ENCODE results near the gene PRDM2.

The PRDM2 gene

GRCh38 chr1:13781228-13781627 lies 81.2 kb downstream of the PRDM2 start:
- DNase-seq (ENCODE audit: low spot score in 2 of 2) (no peak), ATAC-seq (replicated peaks; ENCODE audit: extremely low read depth, poor library complexity, severe bottlenecking) (no peak)
- Mint-ChIP-seq H3K36me3 (ENCODE audit: insufficient read depth) (peaks cover 72% of the 10 kb centered on the region), H3K9me3 (no peaks in the 10 kb centered on the region), H3K4me1 (peaks cover 51% of the 10 kb centered on the region), H3K4me3 (no peak overlapping the region), H3K27me3 (no peaks in the 10 kb centered on the region), H3K27ac (ENCODE audit: low read depth) (peak overlapping the region; percentile 79)

DNA sequence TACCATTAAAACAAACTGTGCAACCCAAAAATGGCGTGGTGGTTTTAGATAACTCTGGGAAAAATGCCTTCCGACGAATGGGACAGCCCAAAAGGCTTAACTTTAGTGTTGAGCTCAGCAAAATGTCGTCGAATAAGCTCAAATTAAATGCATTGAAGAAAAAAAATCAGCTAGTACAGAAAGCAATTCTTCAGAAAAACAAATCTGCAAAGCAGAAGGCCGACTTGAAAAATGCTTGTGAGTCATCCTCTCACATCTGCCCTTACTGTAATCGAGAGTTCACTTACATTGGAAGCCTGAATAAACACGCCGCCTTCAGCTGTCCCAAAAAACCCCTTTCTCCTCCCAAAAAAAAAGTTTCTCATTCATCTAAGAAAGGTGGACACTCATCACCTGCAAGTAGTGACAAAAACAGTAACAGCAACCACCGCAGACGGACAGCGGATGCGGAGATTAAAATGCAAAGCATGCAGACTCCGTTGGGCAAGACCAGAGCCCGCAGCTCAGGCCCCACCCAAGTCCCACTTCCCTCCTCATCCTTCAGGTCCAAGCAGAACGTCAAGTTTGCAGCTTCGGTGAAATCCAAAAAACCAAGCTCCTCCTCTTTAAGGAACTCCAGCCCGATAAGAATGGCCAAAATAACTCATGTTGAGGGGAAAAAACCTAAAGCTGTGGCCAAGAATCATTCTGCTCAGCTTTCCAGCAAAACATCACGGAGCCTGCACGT lies 82.1 kb downstream of the PRDM2 start:
- peaks cover 55% of the 10 kb centered on the region for H3K4me1 Mint-ChIP-seq
- H3K4me3 Mint-ChIP-seq, result no peak overlapping the region
- H3K27ac Mint-ChIP-seq (ENCODE audit: low read depth), result peak overlapping the region; percentile 50
- H3K36me3 Mint-ChIP-seq (ENCODE audit: insufficient read depth), result peaks cover 79% of the 10 kb centered on the region
- no peak for ATAC-seq (replicated peaks; ENCODE audit: extremely low read depth, poor library complexity, severe bottlenecking)
- H3K9me3 Mint-ChIP-seq, result no peaks in the 10 kb centered on the region
- H3K27me3 Mint-ChIP-seq, result no peaks in the 10 kb centered on the region
- no peak for DNase-seq (ENCODE audit: low spot score in 2 of 2)

GRCh38 chr1:13782634-13783360 lies 82.8 kb downstream of the PRDM2 start:
- H3K9me3 Mint-ChIP-seq, result no peaks in the 10 kb centered on the region
- no peak overlapping the region for H3K4me3 Mint-ChIP-seq
- DNase-seq (ENCODE audit: low spot score in 2 of 2) (no peak), ATAC-seq (replicated peaks; ENCODE audit: extremely low read depth, poor library complexity, severe bottlenecking) (no peak)
- H3K27ac Mint-ChIP-seq (ENCODE audit: low read depth), result peak overlapping the region; percentile 50
- no peaks in the 10 kb centered on the region for H3K27me3 Mint-ChIP-seq
- H3K36me3 Mint-ChIP-seq (ENCODE audit: insufficient read depth), result peaks cover 81% of the 10 kb centered on the region
- peaks cover 58% of the 10 kb centered on the region for H3K4me1 Mint-ChIP-seq

DNA sequence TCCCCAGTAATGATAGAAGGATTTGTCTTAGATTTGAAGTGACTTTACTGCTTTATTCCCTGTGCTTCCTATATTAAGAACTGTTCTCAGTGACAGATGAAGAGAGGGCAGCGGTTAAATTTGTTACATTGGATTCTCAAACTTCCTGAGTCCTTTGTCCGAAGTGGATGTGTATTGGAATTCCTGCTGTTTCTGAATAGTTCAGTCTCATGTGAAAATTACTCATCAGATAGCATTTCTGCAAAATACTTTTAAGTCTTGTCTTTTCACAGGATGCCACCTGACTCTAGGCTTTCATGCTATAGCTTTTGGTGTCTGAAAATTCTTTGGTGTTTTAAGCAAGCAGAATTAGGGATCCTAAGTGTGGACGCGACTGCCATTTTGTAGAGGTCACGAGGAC lies 83.6 kb downstream of the PRDM2 start:
- DNase-seq (ENCODE audit: low spot score in 2 of 2) (no peak), ATAC-seq (replicated peaks; ENCODE audit: extremely low read depth, poor library complexity, severe bottlenecking) (no peak)
- Mint-ChIP-seq H3K4me1 (peaks cover 59% of the 10 kb centered on the region), H3K27ac (ENCODE audit: low read depth) (no peak overlapping the region), H3K27me3 (no peaks in the 10 kb centered on the region), H3K4me3 (no peak overlapping the region), H3K36me3 (ENCODE audit: insufficient read depth) (peaks cover 81% of the 10 kb centered on the region), H3K9me3 (no peaks in the 10 kb centered on the region)

- H3K4me1 Mint-ChIP-seq, result peaks cover 55% of the 10 kb centered on the region
- no peaks in the 10 kb centered on the region for H3K9me3 Mint-ChIP-seq
- H3K4me3 Mint-ChIP-seq, result no peak overlapping the region
- ATAC-seq (replicated peaks; ENCODE audit: extremely low read depth, poor library complexity, severe bottlenecking) (no peak), DNase-seq (ENCODE audit: low spot score in 2 of 2) (no peak)
- no peaks in the 10 kb centered on the region for H3K27me3 Mint-ChIP-seq
- H3K36me3 Mint-ChIP-seq (ENCODE audit: insufficient read depth), result peaks cover 78% of the 10 kb centered on the region
- H3K27ac Mint-ChIP-seq (ENCODE audit: low read depth), result no peak overlapping the region
Measured at GRCh38 chr1:13784971-13785370, 85.0 kb downstream of the PRDM2 start.

- no peak for DNase-seq (ENCODE audit: low spot score in 2 of 2)
- Mint-ChIP-seq H3K27ac (ENCODE audit: low read depth) (no peak overlapping the region), H3K4me3 (no peak overlapping the region), H3K27me3 (no peaks in the 10 kb centered on the region), H3K4me1 (peaks cover 58% of the 10 kb centered on the region), H3K9me3 (no peaks in the 10 kb centered on the region), H3K36me3 (ENCODE audit: insufficient read depth) (peaks cover 72% of the 10 kb centered on the region)
- no peak for ATAC-seq (replicated peaks; ENCODE audit: extremely low read depth, poor library complexity, severe bottlenecking)
Measured at GRCh38 chr1:13786541-13786940, 86.6 kb downstream of the PRDM2 start.

- DNase-seq (ENCODE audit: low spot score in 2 of 2) (no peak), ATAC-seq (replicated peaks; ENCODE audit: extremely low read depth, poor library complexity, severe bottlenecking) (no peak)
- peaks cover 52% of the 10 kb centered on the region for H3K4me1 Mint-ChIP-seq
- no peaks in the 10 kb centered on the region for H3K27me3 Mint-ChIP-seq
- H3K9me3 Mint-ChIP-seq, result no peaks in the 10 kb centered on the region
- peaks cover 55% of the 10 kb centered on the region for H3K36me3 Mint-ChIP-seq (ENCODE audit: insufficient read depth)
- H3K4me3 Mint-ChIP-seq, result no peak overlapping the region
- peak overlapping the region; percentile 25 for H3K27ac Mint-ChIP-seq (ENCODE audit: low read depth)
Measured at GRCh38 chr1:13788795-13789194, 88.8 kb downstream of the PRDM2 start.

- DNase-seq (ENCODE audit: low spot score in 2 of 2), result no peak
- H3K4me3 Mint-ChIP-seq, result no peak overlapping the region
- peak overlapping the region; percentile 59 for H3K27ac Mint-ChIP-seq (ENCODE audit: low read depth)
- ATAC-seq (replicated peaks; ENCODE audit: extremely low read depth, poor library complexity, severe bottlenecking), result no peak
- H3K9me3 Mint-ChIP-seq, result no peaks in the 10 kb centered on the region
- H3K27me3 Mint-ChIP-seq, result no peaks in the 10 kb centered on the region
- H3K4me1 Mint-ChIP-seq, result peaks cover 59% of the 10 kb centered on the region
- peaks cover 52% of the 10 kb centered on the region for H3K36me3 Mint-ChIP-seq (ENCODE audit: insufficient read depth)
Measured at GRCh38 chr1:13790290-13791030, 90.5 kb downstream of the PRDM2 start.

DNA sequence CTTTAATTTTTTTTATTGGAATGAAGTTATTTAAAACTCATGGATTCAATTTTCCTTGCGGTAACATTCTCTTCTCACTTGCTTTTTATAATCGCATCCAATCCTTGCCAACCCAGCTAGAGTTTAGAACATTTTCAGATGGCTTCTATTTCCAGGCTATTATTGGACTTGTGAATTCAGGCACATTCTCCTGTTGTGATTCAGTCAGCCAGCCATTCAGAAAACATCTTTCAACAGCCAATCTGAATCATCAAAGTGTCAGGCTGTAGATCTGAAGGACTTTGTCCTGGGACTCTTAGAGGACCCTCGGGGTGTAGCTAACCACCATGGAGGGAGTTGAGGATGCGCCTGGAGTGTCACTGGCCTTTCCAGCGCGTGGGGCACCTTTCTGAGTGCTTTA lies 92.4 kb downstream of the PRDM2 start:
- Mint-ChIP-seq H3K9me3 (no peaks in the 10 kb centered on the region), H3K36me3 (ENCODE audit: insufficient read depth) (peaks cover 46% of the 10 kb centered on the region), H3K27ac (ENCODE audit: low read depth) (no peak overlapping the region), H3K4me1 (peaks cover 63% of the 10 kb centered on the region), H3K4me3 (no peak overlapping the region), H3K27me3 (no peaks in the 10 kb centered on the region)
- ATAC-seq (replicated peaks; ENCODE audit: extremely low read depth, poor library complexity, severe bottlenecking) (no peak), DNase-seq (ENCODE audit: low spot score in 2 of 2) (no peak)

DNA sequence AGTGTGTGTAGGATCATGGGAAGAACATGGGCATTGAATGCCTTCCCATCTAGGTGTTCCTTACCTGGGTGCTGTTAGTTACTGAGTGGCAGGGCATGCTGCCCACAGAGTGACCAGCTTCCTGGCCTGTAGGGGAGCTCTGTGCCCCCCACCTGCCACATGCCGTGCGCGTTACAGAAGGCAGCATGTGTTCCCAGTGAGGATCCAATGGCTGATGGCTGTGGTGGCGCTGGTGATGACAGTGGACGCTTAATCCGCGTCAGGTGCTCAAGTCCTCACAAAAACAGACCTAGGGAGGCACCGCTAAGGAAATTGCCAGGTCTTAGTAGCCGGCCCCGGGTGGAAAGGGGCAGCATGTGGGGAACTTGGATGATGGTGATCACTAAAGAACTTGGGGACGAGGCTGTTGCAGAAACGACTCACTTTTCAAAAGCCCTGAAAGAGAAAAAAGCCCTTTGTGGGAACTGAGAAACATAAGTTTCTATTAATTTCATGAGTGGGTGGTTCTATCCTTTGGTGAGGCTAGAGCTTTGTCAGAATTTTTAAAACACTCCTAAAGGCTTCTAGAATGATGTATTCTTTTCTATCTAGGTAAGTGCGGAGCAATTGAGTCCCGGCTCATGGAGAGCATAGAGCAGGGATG lies 93.2 kb downstream of the PRDM2 start:
- Mint-ChIP-seq H3K27me3 (no peaks in the 10 kb centered on the region), H3K4me1 (peaks cover 63% of the 10 kb centered on the region), H3K27ac (ENCODE audit: low read depth) (peak overlapping the region; percentile 29), H3K4me3 (no peak overlapping the region), H3K9me3 (no peaks in the 10 kb centered on the region), H3K36me3 (ENCODE audit: insufficient read depth) (peaks cover 38% of the 10 kb centered on the region)
- no peak for ATAC-seq (replicated peaks; ENCODE audit: extremely low read depth, poor library complexity, severe bottlenecking)
- no peak for DNase-seq (ENCODE audit: low spot score in 2 of 2)

- ATAC-seq (replicated peaks; ENCODE audit: extremely low read depth, poor library complexity, severe bottlenecking) (no peak), DNase-seq (ENCODE audit: low spot score in 2 of 2) (no peak)
- Mint-ChIP-seq H3K4me1 (peaks cover 62% of the 10 kb centered on the region), H3K4me3 (no peak overlapping the region), H3K9me3 (no peaks in the 10 kb centered on the region), H3K27me3 (no peaks in the 10 kb centered on the region), H3K27ac (ENCODE audit: low read depth) (no peak overlapping the region), H3K36me3 (ENCODE audit: insufficient read depth) (peaks cover 29% of the 10 kb centered on the region)
Measured at GRCh38 chr1:13794231-13795187, 94.5 kb downstream of the PRDM2 start.
